OCI-LY3 (cell line): Measurements from ENCODE around the gene BTBD8.

Source experiments
- H2AFZ ChIP-seq: fragments of 200-600, 300-600 bp; shearing (Covaris generic); 2 replicates; pipeline ENCODE4 v1.6.0; 2014; ENCODE audit warnings: antibody characterized with exemption, low read depth, low read length
- H3K27ac ChIP-seq: fragments of 200-600, 300-600 bp; sonication (generic); 2 replicates; pipeline ENCODE4 v1.5.1; 2014; ENCODE audit warnings: mild to moderate bottlenecking, low read length, moderate library complexity, mixed read lengths
- H3K27me3 ChIP-seq: fragments of 200-600, 300-600 bp; sonication (generic); 2 replicates; pipeline ENCODE4 v1.6.1; 2014; ENCODE audit warnings: low read depth, low read length, mixed read lengths
- H3K36me3 ChIP-seq: fragments of 200-600, 300-600 bp; sonication (generic); replicated peaks from 2 replicates; pipeline ENCODE3; 2014; ENCODE audit warnings: low read depth, low read length, mixed read lengths
- H3K4me1 ChIP-seq: fragments of 300-600, 200-600 bp; sonication (generic); 2 replicates; pipeline ENCODE4 v1.6.1; 2014; ENCODE audit warnings: low read length, mixed read lengths
- H3K4me2 ChIP-seq: fragments of 200-600, 300-600 bp; sonication (generic); 2 replicates; pipeline ENCODE4 v1.6.1; 2014; ENCODE audit warnings: low read length, mixed read lengths
- H3K4me3 ChIP-seq: fragments of 300-600, 200-600 bp; sonication (generic); 2 replicates; pipeline ENCODE4 v1.5.1; 2014; ENCODE audit warnings: antibody characterized with exemption, mild to moderate bottlenecking, low read length, moderate library complexity
- H3K79me2 ChIP-seq: fragments of 300-600, 200-600 bp; shearing (Covaris generic); 2 replicates; pipeline ENCODE4 v1.6.1; 2014; ENCODE audit warnings: mild to moderate bottlenecking, low read length, mixed read lengths
- H3K9ac ChIP-seq: fragments of 300-600, 200-600 bp; shearing (Covaris generic); 2 replicates; pipeline ENCODE4 v1.6.0; 2014; ENCODE audit warnings: mild to moderate bottlenecking, low read length, moderate library complexity
- H3K9me3 ChIP-seq: fragments of 200-600, 300-600 bp; shearing (Covaris generic); 2 replicates; pipeline ENCODE4 v1.6.1; 2014; ENCODE audit warnings: low read length, mixed read lengths; ENCODE audit not compliant: insufficient read depth
- H4K20me1 ChIP-seq: fragments of 200-600, 300-600 bp; sonication (generic); 2 replicates; pipeline ENCODE4 v1.6.1; 2016; ENCODE audit warnings: low read length, mixed read lengths; ENCODE audit not compliant: insufficient read depth
- CTCF ChIP-seq: fragments of 200-600, 300-600 bp; sonication (generic); IDR thresholded peaks from 2 replicates; pipeline ENCODE4 v1.5.1; 2014; ENCODE audit warnings: antibody characterized with exemption, low read length, low read depth
- EZH2phosphoT487 ChIP-seq: fragments of 200-600 bp; shearing (Covaris generic); IDR thresholded peaks from 2 replicates; pipeline ENCODE4 v1.6.1; 2018; ENCODE audit warnings: antibody characterized with exemption, mixed run types, low read depth

Gene BTBD8

GRCh38 chr1:92080128-92080985 is at the start of gene BTBD8:
BTBD8 (plus strand) TSS chr1:92080345; CDS start chr1:92080572, 227 bp downstream.
- TF ChIP-seq CTCF, result no peak
- TF ChIP-seq EZH2phosphoT487, result no peak
- peak within 1 kb of the TSS; percentile 74 for H3K4me2 ChIP-seq
- H3K9me3 ChIP-seq, result no peaks in the 10 kb centered on the region
- H3K9ac ChIP-seq, result peak within 1 kb of the TSS; percentile 64
- no peak within 1 kb of the TSS for H3K27ac ChIP-seq
- no peaks in the 10 kb centered on the region for H3K36me3 ChIP-seq
- H2AFZ ChIP-seq, result peak within 1 kb of the TSS; percentile 94
- peak within 1 kb of the TSS; percentile 88 for H3K4me3 ChIP-seq
- H3K27me3 ChIP-seq, result no peaks in the 10 kb centered on the region
- no peaks in the 10 kb centered on the region for H3K79me2 ChIP-seq
- no peaks in the 10 kb centered on the region; the same call in 1 of the 2 replicates for H3K4me1 ChIP-seq
- H4K20me1 ChIP-seq, result no peaks in the 10 kb centered on the region

- no peaks in the 10 kb centered on the region for H3K79me2 ChIP-seq
- peak overlapping the region; percentile 85 for H3K4me3 ChIP-seq
- H2AFZ ChIP-seq, result peak overlapping the region; percentile 98
- no peaks in the 10 kb centered on the region for H3K27me3 ChIP-seq
- H4K20me1 ChIP-seq, result no peaks in the 10 kb centered on the region
- H3K4me2 ChIP-seq, result peak overlapping the region; percentile 85
- H3K4me1 ChIP-seq, result no peaks in the 10 kb centered on the region
- no peak overlapping the region for H3K27ac ChIP-seq
- no peaks in the 10 kb centered on the region for H3K36me3 ChIP-seq
- TF ChIP-seq EZH2phosphoT487 (no peak), CTCF (no peak)
- no peaks in the 10 kb centered on the region for H3K9me3 ChIP-seq
- H3K9ac ChIP-seq, result peak overlapping the region; percentile 53; the same call in 1 of the 2 replicates
Observed at GRCh38 chr1:92030656-92031107, 49.5 kb upstream of the BTBD8 start.

GRCh38 chr1:92031281-92032110 is 48.6 kb upstream of the BTBD8 start:
- Histone ChIP-seq H3K27ac (no peak overlapping the region), H3K36me3 (no peaks in the 10 kb centered on the region), H3K9ac (no peak overlapping the region), H4K20me1 (no peaks in the 10 kb centered on the region), H3K27me3 (no peaks in the 10 kb centered on the region), H3K9me3 (no peaks in the 10 kb centered on the region), H2AFZ (no peak overlapping the region), H3K4me1 (no peaks in the 10 kb centered on the region), H3K4me2 (no peak overlapping the region), H3K79me2 (no peaks in the 10 kb centered on the region), H3K4me3 (no peak overlapping the region)
- TF ChIP-seq EZH2phosphoT487 (no peak), CTCF (no peak)

- Histone ChIP-seq H3K36me3 (no peaks in the 10 kb centered on the region), H3K9ac (no peak overlapping the region), H3K79me2 (no peaks in the 10 kb centered on the region), H3K27me3 (no peaks in the 10 kb centered on the region), H2AFZ (no peak overlapping the region), H4K20me1 (no peaks in the 10 kb centered on the region), H3K4me1 (no peaks in the 10 kb centered on the region), H3K27ac (no peak overlapping the region), H3K9me3 (no peaks in the 10 kb centered on the region), H3K4me2 (no peak overlapping the region), H3K4me3 (no peak overlapping the region)
- TF ChIP-seq CTCF (no peak), EZH2phosphoT487 (no peak)
Observed at GRCh38 chr1:92037400-92037799, 42.7 kb upstream of the BTBD8 start.
